HepG2 (cell line): ENCODE data around the gene PSMB8.

Source experiments
- CTCF ChIP-seq: sonication (generic); formaldehyde crosslinking; IDR thresholded peaks from 2 replicates; pipeline ENCODE4 v1.5.0; 2020; ENCODE audit warnings: mild to moderate bottlenecking, missing genetic modification reagents, moderate library complexity
- EHMT2 ChIP-seq: fragments of 200-600 bp; sonication (generic); IDR thresholded peaks from 2 replicates; pipeline ENCODE4 v1.7.0; 2017; ENCODE audit warnings: antibody characterized with exemption, low read depth, low read length, borderline replicate concordance
- MYC ChIP-seq: sonication (generic); formaldehyde crosslinking; IDR thresholded peaks from 2 replicates; pipeline ENCODE4 v1.9.0; 2021; ENCODE audit warnings: missing genetic modification reagents, borderline replicate concordance
- PAX8 ChIP-seq: sonication (generic); formaldehyde crosslinking; IDR thresholded peaks from 2 replicates; pipeline ENCODE4 v1.8.0; 2022; ENCODE audit warnings: mild to moderate bottlenecking, missing genetic modification reagents, borderline replicate concordance
- PCBP1 ChIP-seq: fragments of 200-400 bp; formaldehyde crosslinking; IDR thresholded peaks from 2 replicates; pipeline ENCODE4 v1.6.1; 2017; ENCODE audit warnings: mild to moderate bottlenecking, low read depth, low read length, borderline replicate concordance
- RAD51 ChIP-seq: fragments of 450-650 bp; IDR thresholded peaks from 2 replicates; pipeline ENCODE4 v1.6.1; 2016; ENCODE audit warnings: borderline replicate concordance
- SNRNP70 ChIP-seq: fragments of 200-400 bp; formaldehyde crosslinking; IDR thresholded peaks from 2 replicates; pipeline ENCODE4 v1.6.1; 2017; ENCODE audit warnings: mild to moderate bottlenecking, low read depth, low read length, moderate library complexity
- TP53 ChIP-seq: sonication (generic); formaldehyde crosslinking; conservative IDR thresholded peaks from 2 replicates; pipeline ENCODE4 v1.4.0; 2020; ENCODE audit warnings: missing genetic modification reagents
- ZBTB8A ChIP-seq: sonication (generic); formaldehyde crosslinking; IDR thresholded peaks from 2 replicates; pipeline ENCODE4 v1.4.0; 2020; ENCODE audit warnings: mild to moderate bottlenecking, low read depth, missing genetic modification reagents, borderline replicate concordance
- ZNF121 ChIP-seq: sonication (generic); formaldehyde crosslinking; IDR thresholded peaks from 2 replicates; pipeline ENCODE4 v1.5.0; 2020; ENCODE audit warnings: mild to moderate bottlenecking, missing genetic modification reagents
- ZNF512 ChIP-seq: sonication (generic); formaldehyde crosslinking; IDR thresholded peaks from 2 replicates; pipeline ENCODE4 v1.4.0; 2020; ENCODE audit warnings: mild to moderate bottlenecking, missing genetic modification reagents

- TF ChIP-seq ZNF121 (CRISPR knock-in tag) (no peak), SNRNP70 (no peak), CTCF (peak; percentile 88), TP53 (CRISPR knock-in tag) (no peak), ZNF512 (CRISPR knock-in tag) (no peak), MYC (CRISPR knock-in tag) (no peak), EHMT2 (no peak), PAX8 (CRISPR knock-in tag) (no peak), PCBP1 (no peak), ZBTB8A (CRISPR knock-in tag) (no peak), RAD51 (no peak)
Measured at GRCh38 chr6:32796848-32797776, 46.7 kb downstream of the PSMB8 start.
